ENCODE data around the gene ADAP1.
"Not testable (repeated sequence)": the region's sequence is repeated elsewhere in the genome, so short reads cannot be mapped to it uniquely, and the experiment has no call there.

Gene ADAP1

GRCh38 chr7:957418-958220 lies 3.1 kb upstream of the ADAP1 start:
- DNase-seq = no peak

- DNase-seq = no peak
Observed at GRCh38 chr7:956031-956430, 1.6 kb upstream of the ADAP1 start.

GRCh38 chr7:953547-954327 lies 743 bp downstream of the ADAP1 start:
- no peak for DNase-seq

- no peak for DNase-seq
Observed at GRCh38 chr7:952548-953441, 1.7 kb downstream of the ADAP1 start.

GRCh38 chr7:951881-952547 lies 2.5 kb downstream of the ADAP1 start:
- no peak for DNase-seq

GRCh38 chr7:949021-949934 lies 5.2 kb downstream of the ADAP1 start:
- DNase-seq = no peak

- DNase-seq = no peak
Observed at GRCh38 chr7:947391-948210, 6.9 kb downstream of the ADAP1 start.

- no peak for DNase-seq
Observed at GRCh38 chr7:946256-946996, 8.1 kb downstream of the ADAP1 start.

GRCh38 chr7:945556-946255 lies 8.8 kb downstream of the ADAP1 start:
- no peak for DNase-seq

- no peak for DNase-seq
Observed at GRCh38 chr7:945147-945555, 9.3 kb downstream of the ADAP1 start.

- no peak for DNase-seq
Observed at GRCh38 chr7:944744-945143, 9.7 kb downstream of the ADAP1 start.

- DNase-seq = not testable (repeated sequence)
Observed at GRCh38 chr7:943793-944192, 10.7 kb downstream of the ADAP1 start.

- DNase-seq = no peak
Observed at GRCh38 chr7:940599-941408, 13.7 kb downstream of the ADAP1 start.

- DNase-seq = no peak
Observed at GRCh38 chr7:939843-940242, 14.6 kb downstream of the ADAP1 start.

- DNase-seq = no peak
Observed at GRCh38 chr7:938546-939185, 15.8 kb downstream of the ADAP1 start.

GRCh38 chr7:937856-938484 lies 16.5 kb downstream of the ADAP1 start:
- DNase-seq = no peak

- DNase-seq = no peak
Observed at GRCh38 chr7:936386-937054, 18.0 kb downstream of the ADAP1 start.

All from fibroblast of upper back skin (primary cell).